Activated T-cell treated with anti-CD3 and anti-CD28 coated beads, Interleukin-2, amount 50 U/mL, for 72 hours (primary cell): ENCODE results near the gene LALBA. TPM values are rescaled to one million over a fixed set of nuclear protein-coding genes. Genes with fewer than 3 reads are reported as not detected.
"Not testable (repeated sequence)": the region's sequence is repeated elsewhere in the genome, so short reads cannot be mapped to it uniquely, and the experiment has no call there.

Experiments
- ATAC-seq, 2 donors: fragments of 150-1000 bp; cut with Tn5 transposase; replicated peaks in 1 of 2; 2 replicates each; pipeline ENCODE4 v1.10.0; 2021; ENCODE audit warnings: moderate library complexity in 2 of 2, mild to moderate bottlenecking in 1 of 2
- DNase-seq, 2 donors: peaks; one replicate each; pipeline ENCODE4 v3.0.0; 2021 to 2022; ENCODE audit warnings: mixed read lengths in 1 of 2
- H3K27ac Mint-ChIP-seq: one replicate; pipeline ENCODE4 v1.8.0; 2022; ENCODE audit warnings: mild to moderate bottlenecking, moderate library complexity, mixed read lengths
- H3K27me3 Mint-ChIP-seq: one replicate; pipeline ENCODE4 v1.8.0; 2022; ENCODE audit warnings: low read depth, mixed read lengths
- H3K36me3 Mint-ChIP-seq, 2 donors: one replicate each; pipeline ENCODE4 v1.8.0; 2022; ENCODE audit warnings: mixed read lengths in 2 of 2, mild to moderate bottlenecking in 1 of 2; ENCODE audit not compliant: insufficient read depth in 2 of 2
- H3K4me1 Mint-ChIP-seq: one replicate; pipeline ENCODE4 v1.8.0; 2022; ENCODE audit warnings: low read depth, mixed read lengths
- H3K4me3 Mint-ChIP-seq, 2 donors: one replicate each; pipeline ENCODE4 v1.8.0; 2022; ENCODE audit warnings: mild to moderate bottlenecking in 2 of 2, mixed read lengths in 2 of 2, moderate library complexity in 2 of 2
- H3K9me3 Mint-ChIP-seq, 2 donors: one replicate each; pipeline ENCODE4 v1.8.0; 2022; ENCODE audit warnings: mixed read lengths in 2 of 2
- total RNA-seq, 2 donors: library from RNA; stranded (reverse); gene quantifications; one replicate each; pipeline ENCODE4 v1.2.3, GENCODE V29; 2022

The LALBA gene
- total RNA-seq, 2 donors from 2014 or later = not detected

DNA sequence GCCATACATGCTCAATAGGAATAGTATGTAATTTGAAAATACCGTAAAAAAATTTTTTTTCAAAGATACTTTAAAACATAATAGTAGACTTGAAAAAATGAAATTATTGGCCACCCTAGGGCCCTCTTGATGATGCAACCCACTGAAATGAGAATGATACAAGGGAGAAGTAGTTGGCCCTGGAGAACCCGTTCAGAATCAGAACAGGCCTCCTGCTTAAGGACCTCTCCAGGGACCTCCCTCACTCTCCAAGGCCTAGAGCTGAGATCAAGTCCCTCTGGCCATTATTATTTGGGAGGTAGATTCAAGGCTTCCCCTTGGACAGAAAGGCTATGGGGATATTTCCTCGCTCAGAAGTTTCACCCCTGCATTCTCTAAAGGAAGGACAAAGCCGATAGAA is 11.9 kb downstream of the LALBA start:
- Mint-ChIP-seq H3K36me3 (no peaks in the 10 kb centered on the region), H3K4me3 (no peak overlapping the region), H3K4me1 (no peaks in the 10 kb centered on the region), H3K9me3 (no peaks in the 10 kb centered on the region), H3K27me3 (peaks cover 23% of the 10 kb centered on the region), H3K27ac (no peak overlapping the region)
- no peak for DNase-seq
- no peak for ATAC-seq

DNA sequence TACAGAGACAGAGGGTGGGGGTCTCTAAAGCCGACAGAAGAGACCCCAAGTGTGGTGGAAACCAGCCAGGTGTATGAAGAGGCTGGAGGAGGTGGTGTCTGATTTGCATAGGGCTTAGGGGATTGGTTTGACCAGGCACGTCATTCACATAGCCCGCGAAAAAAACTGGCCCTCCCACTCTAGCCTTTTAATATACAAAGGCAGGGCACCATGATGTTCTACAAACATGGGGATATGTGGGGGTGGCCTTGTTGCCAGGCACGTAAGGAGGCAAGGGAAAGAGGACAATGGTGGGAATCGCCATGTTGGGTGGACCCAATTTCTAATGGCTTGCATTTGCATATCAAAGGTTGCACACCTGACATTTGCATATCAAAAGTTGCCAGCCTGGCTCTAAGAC is 13.2 kb downstream of the LALBA start:
- ATAC-seq = no peak
- H3K4me3 Mint-ChIP-seq = no peak overlapping the region
- no peaks in the 10 kb centered on the region for H3K9me3 Mint-ChIP-seq
- no peaks in the 10 kb centered on the region for H3K36me3 Mint-ChIP-seq
- peaks cover 17% of the 10 kb centered on the region for H3K27me3 Mint-ChIP-seq
- DNase-seq = no peak
- H3K4me1 Mint-ChIP-seq = no peaks in the 10 kb centered on the region
- no peak overlapping the region for H3K27ac Mint-ChIP-seq

DNA sequence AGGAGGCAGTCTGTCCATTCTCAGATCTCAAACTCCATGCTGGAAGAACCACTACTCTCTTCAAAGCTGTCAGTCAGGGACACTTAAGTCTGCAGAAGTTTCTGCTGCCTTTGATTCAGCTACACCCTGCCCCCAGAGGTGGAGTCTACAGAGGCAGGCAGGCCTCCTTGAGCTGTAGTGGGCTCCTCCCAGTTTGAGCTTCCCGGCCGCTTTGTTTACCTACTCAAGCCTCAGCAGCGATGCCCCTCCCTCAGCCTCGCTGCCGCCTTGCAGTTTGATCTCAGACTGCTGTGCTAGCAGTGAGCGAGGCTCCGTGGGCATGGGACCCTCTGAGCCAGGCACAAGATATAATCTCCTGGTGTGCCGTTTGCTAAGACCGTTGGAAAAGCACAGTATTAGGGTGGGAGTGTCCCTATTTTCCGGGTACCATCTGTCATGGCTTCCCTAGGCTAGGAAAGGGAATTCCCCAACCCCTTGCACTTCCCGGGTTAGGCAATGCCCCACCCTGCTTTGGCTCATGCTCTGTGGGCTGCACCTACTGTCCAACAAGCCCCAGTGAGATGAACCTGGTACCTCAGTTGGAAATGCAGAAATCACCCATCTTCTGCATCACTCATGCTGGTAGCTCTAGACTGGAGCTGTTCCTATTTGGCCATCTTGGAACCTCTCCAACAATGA is 16.0 kb downstream of the LALBA start:
- not testable (repeated sequence) for ATAC-seq, H3K36me3 Mint-ChIP-seq, H3K4me3 Mint-ChIP-seq, H3K9me3 Mint-ChIP-seq, H3K27ac Mint-ChIP-seq, DNase-seq, H3K4me1 Mint-ChIP-seq
- peaks cover 17% of the 10 kb centered on the region for H3K27me3 Mint-ChIP-seq

DNA sequence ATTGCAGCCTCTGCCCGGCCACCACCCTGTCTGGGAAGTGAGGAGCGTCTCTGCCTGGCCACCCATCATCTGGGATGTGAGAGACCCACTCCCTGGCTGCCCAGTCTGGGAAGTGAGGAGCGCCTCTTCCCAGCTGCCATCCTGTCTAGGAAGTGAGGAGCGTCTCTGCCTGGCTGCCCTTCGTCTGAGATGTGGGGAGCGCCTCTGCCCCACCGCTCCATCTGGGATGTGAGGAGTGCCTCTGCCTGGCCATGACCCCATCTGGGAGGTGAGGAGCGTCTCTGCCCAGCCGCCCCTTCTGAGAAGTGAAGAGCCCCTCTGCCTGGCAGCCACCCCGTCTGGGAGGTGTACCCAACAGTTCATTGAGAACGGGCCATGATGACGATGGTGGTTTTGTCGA is 18.2 kb downstream of the LALBA start:
- not testable (repeated sequence) for DNase-seq, H3K9me3 Mint-ChIP-seq, H3K36me3 Mint-ChIP-seq, H3K27ac Mint-ChIP-seq, ATAC-seq, H3K4me3 Mint-ChIP-seq, H3K4me1 Mint-ChIP-seq
- peaks cover 12% of the 10 kb centered on the region for H3K27me3 Mint-ChIP-seq

DNA sequence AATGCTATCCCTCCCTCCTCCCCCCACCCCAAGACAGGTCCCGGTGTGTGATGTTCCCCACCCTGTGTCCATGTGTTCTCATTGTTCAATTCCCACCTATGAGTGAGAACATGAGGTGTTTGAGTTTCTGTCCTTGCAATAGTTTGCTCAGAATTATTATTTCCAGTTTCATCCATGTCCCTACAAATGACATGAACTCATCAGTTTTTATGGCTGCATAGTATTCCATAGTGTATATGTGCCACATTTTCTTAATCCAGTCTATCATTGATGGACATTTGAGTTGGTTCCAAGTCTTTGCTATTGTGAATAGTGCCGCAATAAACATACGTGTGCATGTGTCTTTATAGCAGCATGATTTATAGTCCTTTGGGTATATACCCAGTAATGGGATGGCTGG is 22.8 kb downstream of the LALBA start:
- not testable (repeated sequence) for H3K9me3 Mint-ChIP-seq, H3K4me3 Mint-ChIP-seq, H3K27me3 Mint-ChIP-seq, DNase-seq, ATAC-seq, H3K36me3 Mint-ChIP-seq, H3K27ac Mint-ChIP-seq, H3K4me1 Mint-ChIP-seq

DNA sequence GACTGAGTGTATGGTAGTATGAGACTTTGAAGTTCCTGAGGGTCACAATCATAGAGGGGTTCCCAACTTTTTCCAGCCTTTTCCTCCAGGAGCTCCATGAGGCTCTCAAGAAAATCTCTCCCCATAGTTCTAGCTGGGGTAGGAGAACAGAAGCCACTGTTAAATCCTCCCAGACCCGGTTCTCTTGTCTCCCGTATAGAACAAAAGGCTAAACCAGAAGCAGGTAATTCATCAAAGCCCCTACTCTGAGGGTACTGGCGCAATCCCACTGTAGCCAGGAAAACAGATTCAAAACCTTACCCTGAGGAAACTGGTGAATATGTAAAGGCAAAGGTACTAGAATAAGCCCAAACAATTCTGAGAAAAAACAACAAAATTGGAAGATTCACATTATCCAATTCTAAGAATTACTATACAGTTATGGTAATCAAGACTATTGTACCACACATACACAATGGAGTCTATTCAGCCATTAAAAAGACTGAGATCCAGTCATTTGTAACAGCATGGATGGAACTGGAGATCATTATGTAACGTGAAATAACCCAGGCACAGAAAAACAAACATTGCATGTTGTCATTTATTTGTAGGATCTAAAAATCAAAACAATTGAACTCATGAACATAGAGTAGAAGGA is 23.9 kb downstream of the LALBA start:
- H3K36me3 Mint-ChIP-seq = peaks cover 0 to 2% of the 10 kb centered on the region in 2 donors
- DNase-seq (no peak), ATAC-seq (no peak)
- H3K4me1 Mint-ChIP-seq = peaks cover 13% of the 10 kb centered on the region
- H3K27me3 Mint-ChIP-seq = peaks cover 10% of the 10 kb centered on the region
- H3K27ac Mint-ChIP-seq = no peak overlapping the region
- H3K9me3 Mint-ChIP-seq = peaks cover 2 to 4% of the 10 kb centered on the region in 2 donors
- no peak overlapping the region for H3K4me3 Mint-ChIP-seq

DNA sequence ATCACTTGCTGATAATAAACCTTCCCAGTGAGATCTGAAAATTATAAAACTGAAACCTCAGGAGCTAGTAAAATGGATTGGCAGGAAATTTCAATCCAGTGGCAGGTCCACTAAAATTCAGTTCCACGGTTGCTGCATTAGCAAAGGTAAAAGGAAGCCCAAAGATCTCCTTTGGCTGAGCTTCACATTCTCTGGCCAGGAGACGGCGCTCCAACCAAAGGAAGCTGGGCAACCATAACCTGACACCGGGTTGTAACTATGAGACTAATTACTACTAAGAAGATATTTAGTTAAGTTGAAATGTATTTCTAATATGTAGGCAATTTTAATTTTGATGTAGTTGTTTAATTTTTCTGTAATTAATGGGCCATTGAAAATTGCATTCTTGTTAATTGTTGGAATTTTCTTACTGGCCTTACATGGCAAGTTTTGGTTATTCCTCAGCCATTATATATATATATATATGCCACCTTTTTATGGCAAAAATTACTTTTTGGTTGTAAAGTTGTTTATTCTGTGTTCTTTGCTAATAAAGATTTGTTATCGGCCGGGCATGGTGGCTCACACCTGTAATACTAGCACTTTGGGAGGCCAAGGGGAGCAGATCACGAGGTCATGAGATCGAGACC is 27.4 kb downstream of the LALBA start:
- peaks cover 0 to 3% of the 10 kb centered on the region in 2 donors for H3K36me3 Mint-ChIP-seq

DNA sequence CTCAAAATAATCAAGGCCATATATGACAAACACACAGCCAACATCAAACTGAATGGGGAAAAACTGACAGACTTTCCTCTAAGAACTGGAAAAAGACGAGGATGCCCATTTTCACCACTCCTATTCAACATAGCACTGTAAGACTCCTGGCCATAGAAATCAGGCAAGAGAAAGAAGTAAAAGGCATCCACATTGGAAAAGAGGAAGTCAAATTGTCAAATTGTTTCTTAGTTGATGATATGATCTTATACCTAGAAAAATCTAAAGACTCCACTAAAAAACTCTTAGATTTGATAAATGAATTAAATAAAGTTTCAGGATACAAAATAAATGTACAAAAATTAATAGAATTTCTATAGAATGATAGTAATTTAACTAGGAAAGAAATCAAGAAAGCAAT is 33.2 kb downstream of the LALBA start:
- Mint-ChIP-seq H3K27me3 (no peaks in the 10 kb centered on the region), H3K27ac (no peak overlapping the region), H3K36me3 (peaks cover 0 to 10% of the 10 kb centered on the region in 2 donors), H3K9me3 (no peaks in the 10 kb centered on the region), H3K4me1 (peaks cover 38% of the 10 kb centered on the region), H3K4me3 (no peak overlapping the region)
- ATAC-seq = no peak
- DNase-seq = no peak

More for the DNA sequence above, 27.4 kb downstream of the LALBA start:
- peak; percentile 33 to 60 for DNase-seq
- H3K9me3 Mint-ChIP-seq = no peaks in the 10 kb centered on the region
- peaks cover 33% of the 10 kb centered on the region for H3K4me1 Mint-ChIP-seq
- peaks cover 10% of the 10 kb centered on the region for H3K27me3 Mint-ChIP-seq
- no peak overlapping the region for H3K27ac Mint-ChIP-seq
- ATAC-seq = no peak
- H3K4me3 Mint-ChIP-seq = no peak overlapping the region

DNA sequence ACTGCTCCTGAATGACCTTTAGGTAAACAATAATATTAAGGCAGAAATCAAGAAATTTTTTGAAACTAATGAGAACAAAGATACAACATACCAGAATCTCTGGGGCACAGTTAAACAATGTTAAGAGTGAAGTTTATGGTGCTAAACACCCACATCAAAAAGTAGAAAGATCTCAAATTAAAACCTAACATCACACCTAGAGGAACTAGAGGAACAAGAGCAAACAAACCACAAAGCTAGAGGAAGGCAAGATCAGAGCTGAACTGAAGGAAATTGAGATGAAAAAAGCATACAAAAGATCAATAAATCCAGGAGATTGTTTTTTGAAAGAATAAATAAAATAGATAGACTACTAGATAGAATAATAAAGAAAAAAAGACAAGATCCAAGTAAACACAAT is 37.2 kb downstream of the LALBA start:
- H3K27me3 Mint-ChIP-seq = no peaks in the 10 kb centered on the region
- no peak for ATAC-seq

DNA sequence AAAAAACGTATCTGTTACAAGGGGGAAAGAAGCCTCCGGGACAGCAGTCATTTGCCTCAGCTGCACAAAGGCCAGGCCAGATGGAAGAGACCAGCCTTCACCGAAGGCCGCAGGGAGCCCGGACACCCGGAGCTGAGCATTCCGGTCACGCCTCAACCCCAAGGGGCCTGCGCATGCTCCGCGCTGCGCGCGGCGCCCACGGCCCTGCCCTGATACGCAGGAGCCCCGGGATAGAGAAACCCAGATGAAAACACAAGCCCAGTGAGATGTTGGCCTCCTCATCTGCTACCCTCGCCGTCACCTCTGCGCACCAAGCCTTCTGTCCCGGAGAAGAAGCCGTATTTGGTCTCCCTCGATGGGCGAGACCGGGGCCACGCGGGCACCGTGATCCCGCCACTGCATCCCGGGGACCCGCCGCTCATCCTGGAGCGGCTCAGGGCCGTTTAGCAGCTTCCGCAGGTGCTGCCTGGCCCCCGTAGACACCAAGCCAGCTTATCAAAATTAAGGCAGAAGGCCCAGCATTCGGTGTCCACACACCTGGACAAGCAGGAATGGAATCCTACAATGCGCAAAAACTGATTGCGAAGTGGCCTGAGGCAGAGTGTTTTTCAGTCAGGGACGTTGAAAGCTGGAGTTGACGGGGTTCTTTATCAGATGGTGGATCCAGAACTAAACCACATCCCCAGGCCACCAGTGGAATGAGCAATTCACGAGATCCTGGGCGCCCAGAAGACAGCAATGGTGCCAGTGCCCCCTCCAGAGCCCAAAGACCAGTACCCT is 41.8 kb downstream of the LALBA start:
- DNase-seq (no peak), ATAC-seq (no peak)
- H3K4me1 Mint-ChIP-seq = peaks cover 11% of the 10 kb centered on the region
- no peaks in the 10 kb centered on the region for H3K36me3 Mint-ChIP-seq
- H3K27me3 Mint-ChIP-seq = peaks cover 5% of the 10 kb centered on the region
- no peaks in the 10 kb centered on the region for H3K9me3 Mint-ChIP-seq
- no peak overlapping the region for H3K27ac Mint-ChIP-seq
- H3K4me3 Mint-ChIP-seq = no peak overlapping the region

More for the DNA sequence above, 37.2 kb downstream of the LALBA start:
- Mint-ChIP-seq H3K27ac (no peak overlapping the region), H3K4me1 (peaks cover 13% of the 10 kb centered on the region), H3K9me3 (no peaks in the 10 kb centered on the region), H3K36me3 (peaks cover 0 to 7% of the 10 kb centered on the region in 2 donors), H3K4me3 (no peak overlapping the region)
- no peak for DNase-seq

DNA sequence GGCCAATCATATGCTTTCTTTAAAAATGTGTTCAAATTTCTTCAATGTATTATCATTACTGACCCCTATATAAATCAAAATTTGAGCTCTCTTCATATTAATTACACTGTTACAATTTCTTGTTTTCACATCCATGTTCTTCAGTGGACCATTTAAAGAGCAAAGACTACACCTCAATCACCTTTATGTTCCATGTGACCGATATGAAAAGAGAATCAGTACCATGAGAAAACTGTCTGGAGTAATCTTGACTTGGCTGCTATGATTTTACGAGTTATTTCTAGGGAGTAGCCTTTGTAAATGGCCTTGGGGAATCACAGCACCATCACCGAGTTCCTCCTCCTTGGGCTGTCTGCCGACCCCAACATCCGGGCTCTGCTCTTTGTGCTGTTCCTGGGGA is 44.5 kb downstream of the LALBA start, which contains the start of gene OR8S1:
Gene OR8S1, plus strand, starts transcription at position 301 of the 400 bp plus-strand sequence. Its CDS starts 0 bp downstream, at position 301.
- peaks cover 5% of the 10 kb centered on the region for H3K27me3 Mint-ChIP-seq
- H3K4me1 Mint-ChIP-seq = no peaks in the 10 kb centered on the region
- H3K4me3 Mint-ChIP-seq = no peak within 1 kb of the TSS
- H3K9me3 Mint-ChIP-seq = no peaks in the 10 kb centered on the region
- H3K36me3 Mint-ChIP-seq = no peaks in the 10 kb centered on the region
- no peak for ATAC-seq
- H3K27ac Mint-ChIP-seq = no peak within 1 kb of the TSS
- DNase-seq = no peak

DNA sequence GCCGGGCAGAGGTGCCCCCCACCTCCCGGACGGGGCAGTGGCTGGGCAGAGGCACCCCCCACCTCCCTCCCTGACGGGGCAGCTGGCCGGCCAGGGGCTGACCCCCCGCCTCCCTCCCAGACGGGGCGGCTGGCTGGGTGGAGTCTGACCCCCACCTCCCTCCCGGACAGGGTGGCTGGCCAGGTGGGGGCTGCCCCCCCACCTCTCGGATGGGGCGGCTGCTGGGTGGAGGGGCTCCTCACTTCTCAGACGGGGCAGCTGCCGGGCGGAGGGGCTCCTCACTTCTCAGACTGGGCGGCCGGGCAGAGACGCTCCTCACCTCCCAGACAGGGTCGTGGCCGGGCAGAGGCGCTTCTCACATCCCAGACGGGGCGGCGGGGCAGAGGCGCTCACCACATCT is 49.5 kb downstream of the LALBA start:
- not testable (repeated sequence) for H3K27me3 Mint-ChIP-seq, ATAC-seq, H3K36me3 Mint-ChIP-seq, DNase-seq, H3K27ac Mint-ChIP-seq, H3K4me3 Mint-ChIP-seq, H3K4me1 Mint-ChIP-seq, H3K9me3 Mint-ChIP-seq
